Liver (tissue), 9 donors: Measurements from ENCODE around the gene BIRC6. TPM values are rescaled to one million over a fixed set of nuclear protein-coding genes. Genes with fewer than 3 reads are reported as not detected.

Experiments used
- DNase-seq: peaks from one replicate; pipeline ENCODE4 v3.0.0-alpha.2; 2017; ENCODE audit warnings: low spot score
- H3K27ac ChIP-seq, 2 donors: one replicate each; pipeline ENCODE4 v1.7.0; 2013; ENCODE audit warnings: inconsistent platforms in 2 of 2, low read length in 2 of 2, control low read depth in 1 of 2, low read depth in 1 of 2, mild to moderate bottlenecking in 1 of 2
- H3K27me3 ChIP-seq, 4 donors: one replicate each; pipeline versions ENCODE4 v1.6.1 to v1.7.0; 2013; ENCODE audit warnings: low read length in 3 of 4, inconsistent platforms in 1 of 4, mild to moderate bottlenecking in 1 of 4, moderate library complexity in 1 of 4; ENCODE audit not compliant: control insufficient read depth in 4 of 4, insufficient read depth in 4 of 4
- H3K36me3 ChIP-seq, 4 donors: one replicate each; pipeline versions ENCODE4 v1.6.1 to v1.7.0; 2013; ENCODE audit warnings: low read length in 3 of 4, mild to moderate bottlenecking in 3 of 4, low read depth in 1 of 4, moderate library complexity in 1 of 4; ENCODE audit not compliant: control insufficient read depth in 4 of 4, insufficient read depth in 3 of 4
- H3K4me1 ChIP-seq, 4 donors: one replicate each; pipeline versions ENCODE4 v1.6.1 to v1.7.0; 2013; ENCODE audit warnings: low read length in 3 of 4, mild to moderate bottlenecking in 3 of 4, moderate library complexity in 1 of 4; ENCODE audit not compliant: control insufficient read depth in 4 of 4, insufficient read depth in 4 of 4
- H3K4me3 ChIP-seq, 3 donors: one replicate each; pipeline versions ENCODE4 v1.6.1 to v1.7.0; 2013; ENCODE audit warnings: low read length in 3 of 3, control low read depth in 1 of 3, low read depth in 1 of 3, mild to moderate bottlenecking in 1 of 3
- H3K9ac ChIP-seq, 2 donors: one replicate each; pipeline ENCODE4 v1.7.0; 2013; ENCODE audit warnings: low read length in 2 of 2, mild to moderate bottlenecking in 2 of 2, moderate library complexity in 2 of 2, control low read depth in 1 of 2, low read depth in 1 of 2
- H3K9me3 ChIP-seq, 4 donors: one replicate each; pipeline versions ENCODE4 v1.6.1 to v1.7.0; 2013; ENCODE audit warnings: low read length in 3 of 4; ENCODE audit not compliant: control insufficient read depth in 4 of 4
- FOXA1 ChIP-seq: IDR thresholded peaks from 2 replicates; pipeline ENCODE4 v1.6.1; 2016; ENCODE audit warnings: antibody characterized with exemption
- FOXA2 ChIP-seq: IDR thresholded peaks from 2 replicates; pipeline ENCODE4 v1.6.1; 2016; ENCODE audit warnings: antibody characterized with exemption
- HNF4A ChIP-seq, 2 donors: conservative IDR thresholded peaks; 2 replicates each; pipeline ENCODE4 v1.6.1; 2016; ENCODE audit warnings: antibody characterized with exemption in 2 of 2, mild to moderate bottlenecking in 2 of 2
- HNF4G ChIP-seq: IDR thresholded peaks from 2 replicates; pipeline ENCODE4 v1.6.1; 2016; ENCODE audit warnings: antibody characterized with exemption
- MAX ChIP-seq: IDR thresholded peaks from 2 replicates; pipeline ENCODE4 v1.6.1; 2016; ENCODE audit warnings: antibody characterized with exemption
- REST ChIP-seq: IDR thresholded peaks from 2 replicates; pipeline ENCODE4 v1.6.1; 2016; ENCODE audit warnings: antibody characterized with exemption, mild to moderate bottlenecking
- RXRA ChIP-seq, 2 donors: IDR thresholded peaks; 2 replicates each; pipeline ENCODE4 v1.6.1; 2017 to 2018; ENCODE audit warnings: antibody characterized with exemption in 2 of 2, mild to moderate bottlenecking in 1 of 2
- SP1 ChIP-seq: IDR thresholded peaks from 2 replicates; pipeline ENCODE4 v1.6.1; 2018; ENCODE audit warnings: antibody characterized with exemption, mild to moderate bottlenecking
- TAF1 ChIP-seq: conservative IDR thresholded peaks from 2 replicates; pipeline ENCODE4 v1.6.1; 2016; ENCODE audit warnings: antibody characterized with exemption, mild to moderate bottlenecking
- WGBS: extraction: QIAGEN DNeasy Blood & Tissue Kit; methylation state at CpG from one replicate; pipeline ENCODE4 v1.1.7; 2013; 5-methylcytosine and 5-hydroxymethylcytosine counted together
- polyA plus RNA-seq, 2 donors: library from polyadenylated mRNA; stranded (reverse) in 1 of 2; unstranded in 1 of 2; fragments of 200-250 nt in 1 of 2; fragments of >200 nt in 1 of 2; fragmentation: Nextera tagmentation in 1 of 2; extraction: Ambion mirVana in 1 of 2; gene quantifications; one replicate each; pipeline versions ENCODE4 v1.2.1 to v1.2.3, GENCODE V29; 2013 to 2015
- total RNA-seq, 2 donors: library from RNA; depleted of rRNA; stranded (reverse); fragments of >200 nt; gene quantifications; one replicate each; pipeline ENCODE4 v1.2.3, GENCODE V29; 2014
- TF ChIP-seq, protein P1 (sequence below): IDR thresholded peaks from 2 replicates; pipeline ENCODE4 v1.6.1; 2016; ENCODE audit warnings: antibody characterized with exemption
- TF ChIP-seq, protein P2 (sequence below): fragments of 150-350 bp; IDR thresholded peaks from 2 replicates; pipeline ENCODE4 v1.5.1; 2017; ENCODE audit warnings: improper control_type of control experiment, low read depth, low read length; ENCODE audit not compliant: missing input control
- donor health status: healthy.
- donor health status: healthy.
- donor health status: healthy.
- donor health status: healthy.
- donor health status: healthy.

The BIRC6 gene
- total and polyA plus RNA-seq, 4 donors = 11.1 to 171 (median 45.2) TPM

- TF ChIP-seq, protein P1, sequence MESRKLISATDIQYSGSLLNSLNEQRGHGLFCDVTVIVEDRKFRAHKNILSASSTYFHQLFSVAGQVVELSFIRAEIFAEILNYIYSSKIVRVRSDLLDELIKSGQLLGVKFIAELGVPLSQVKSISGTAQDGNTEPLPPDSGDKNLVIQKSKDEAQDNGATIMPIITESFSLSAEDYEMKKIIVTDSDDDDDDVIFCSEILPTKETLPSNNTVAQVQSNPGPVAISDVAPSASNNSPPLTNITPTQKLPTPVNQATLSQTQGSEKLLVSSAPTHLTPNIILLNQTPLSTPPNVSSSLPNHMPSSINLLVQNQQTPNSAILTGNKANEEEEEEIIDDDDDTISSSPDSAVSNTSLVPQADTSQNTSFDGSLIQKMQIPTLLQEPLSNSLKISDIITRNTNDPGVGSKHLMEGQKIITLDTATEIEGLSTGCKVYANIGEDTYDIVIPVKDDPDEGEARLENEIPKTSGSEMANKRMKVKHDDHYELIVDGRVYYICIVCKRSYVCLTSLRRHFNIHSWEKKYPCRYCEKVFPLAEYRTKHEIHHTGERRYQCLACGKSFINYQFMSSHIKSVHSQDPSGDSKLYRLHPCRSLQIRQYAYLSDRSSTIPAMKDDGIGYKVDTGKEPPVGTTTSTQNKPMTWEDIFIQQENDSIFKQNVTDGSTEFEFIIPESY = no peak
- TF ChIP-seq FOXA2 (no peak), HNF4G (no peak), FOXA1 (no peak), HNF4A (conservative IDR thresholded peaks at IDR 0.05) (no peak), RXRA (IDR thresholded peaks at IDR 0.05) (no peak)
- TF ChIP-seq, protein P2, sequence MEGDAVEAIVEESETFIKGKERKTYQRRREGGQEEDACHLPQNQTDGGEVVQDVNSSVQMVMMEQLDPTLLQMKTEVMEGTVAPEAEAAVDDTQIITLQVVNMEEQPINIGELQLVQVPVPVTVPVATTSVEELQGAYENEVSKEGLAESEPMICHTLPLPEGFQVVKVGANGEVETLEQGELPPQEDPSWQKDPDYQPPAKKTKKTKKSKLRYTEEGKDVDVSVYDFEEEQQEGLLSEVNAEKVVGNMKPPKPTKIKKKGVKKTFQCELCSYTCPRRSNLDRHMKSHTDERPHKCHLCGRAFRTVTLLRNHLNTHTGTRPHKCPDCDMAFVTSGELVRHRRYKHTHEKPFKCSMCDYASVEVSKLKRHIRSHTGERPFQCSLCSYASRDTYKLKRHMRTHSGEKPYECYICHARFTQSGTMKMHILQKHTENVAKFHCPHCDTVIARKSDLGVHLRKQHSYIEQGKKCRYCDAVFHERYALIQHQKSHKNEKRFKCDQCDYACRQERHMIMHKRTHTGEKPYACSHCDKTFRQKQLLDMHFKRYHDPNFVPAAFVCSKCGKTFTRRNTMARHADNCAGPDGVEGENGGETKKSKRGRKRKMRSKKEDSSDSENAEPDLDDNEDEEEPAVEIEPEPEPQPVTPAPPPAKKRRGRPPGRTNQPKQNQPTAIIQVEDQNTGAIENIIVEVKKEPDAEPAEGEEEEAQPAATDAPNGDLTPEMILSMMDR = no peak
Observed at GRCh38 chr2:32484937-32485336, 128.1 kb downstream of the BIRC6 start (continued).

DNA sequence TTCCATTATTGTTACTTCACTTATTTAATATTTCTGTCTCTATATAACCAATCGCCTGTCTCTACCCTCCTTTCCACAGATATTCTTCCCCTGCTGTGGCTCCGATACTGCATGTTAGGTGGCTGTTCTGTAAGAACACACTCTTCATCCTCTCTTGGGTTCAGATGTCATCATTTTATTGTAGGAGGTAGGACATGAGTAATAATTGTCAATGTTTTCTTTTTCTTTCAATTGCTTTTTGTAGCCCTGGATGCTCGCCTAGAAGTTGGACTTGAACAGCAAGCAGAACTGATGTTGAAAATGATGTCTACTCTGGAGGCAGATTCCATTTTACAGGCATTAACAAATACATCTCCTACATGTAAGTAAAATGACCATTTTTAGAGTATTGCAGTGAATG, 128.6 kb downstream of the BIRC6 start:
- H3K4me3 ChIP-seq = no peak overlapping the region
- 97% methylated on average over 3 of the region's 3 CpGs for WGBS
- H3K4me1 ChIP-seq = no peaks in the 10 kb centered on the region
- no peaks in the 10 kb centered on the region for H3K27me3 ChIP-seq
- no peak for DNase-seq
- no peak overlapping the region for H3K27ac ChIP-seq
- no peak overlapping the region for H3K9ac ChIP-seq
- TF ChIP-seq, protein P1 = no peak
- TF ChIP-seq HNF4A (conservative IDR thresholded peaks at IDR 0.05) (no peak), MAX (no peak)
- peaks cover 11 to 70% (median 53%) of the 10 kb centered on the region in 4 donors for H3K36me3 ChIP-seq
- H3K9me3 ChIP-seq = no peaks in the 10 kb centered on the region

GRCh38 chr2:32489061-32489460, 132.2 kb downstream of the BIRC6 start:
- Histone ChIP-seq H3K9me3 (no peaks in the 10 kb centered on the region), H3K27ac (no peak overlapping the region), H3K9ac (no peak overlapping the region), H3K4me3 (no peak overlapping the region), H3K27me3 (no peaks in the 10 kb centered on the region), H3K4me1 (no peaks in the 10 kb centered on the region), H3K36me3 (peaks cover 10 to 55% (median 34%) of the 10 kb centered on the region in 4 donors)
- TF ChIP-seq HNF4A (conservative IDR thresholded peaks at IDR 0.05) = no peak
- no peak for TF ChIP-seq SP1
- TF ChIP-seq REST = no peak
- TF ChIP-seq TAF1 = no peak
- TF ChIP-seq HNF4G = no peak
- no peak for TF ChIP-seq FOXA1
- no peak for TF ChIP-seq MAX
- WGBS = 95% methylated on average over 2 of the region's 2 CpGs
- no peak for DNase-seq
